ENCODE measurements around the gene GRAP2. TPM values are rescaled to one million over a fixed set of nuclear protein-coding genes. Genes with fewer than 3 reads are reported as not detected.

GRAP2 gene
- total and polyA plus RNA-seq, 10 of the 15 experiments (the other 5 are each of a cell fraction or from before 2014, with no cell fraction given), result 3.3 to 79.1 (median 59.6) TPM

DNA sequence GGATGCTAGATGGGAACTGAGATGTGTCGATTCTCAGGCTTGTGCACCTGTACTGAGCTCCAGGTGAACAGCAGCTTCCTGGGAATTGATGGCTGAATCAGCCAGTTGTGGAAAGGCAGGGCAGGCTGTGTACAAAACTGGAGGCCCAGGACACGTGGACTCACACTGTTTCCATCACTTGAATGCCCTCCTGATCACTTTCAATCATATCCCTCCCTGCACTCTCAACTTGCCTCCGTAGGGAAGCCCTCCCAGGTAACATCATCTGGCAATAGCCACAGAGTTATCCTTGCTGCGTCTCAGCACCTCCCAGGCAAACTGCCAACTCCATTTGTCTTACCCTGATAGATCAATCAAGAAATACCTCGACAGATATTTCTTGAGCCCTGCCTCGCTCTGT is 104.0 kb downstream of the GRAP2 start:
- DNase-seq (ENCODE audit: low read depth, low spot score), result no peak
- ChIA-PET SMC1A (ENCODE audit: uncharacterized antibody, unreplicated experiment) (no interaction called here), CTCF (interaction anchor here (1.4 to 1.8 kb wide), 2 partner anchors 18 to 20 kb away, joined by 4 to 7 read pairs; no protein-coding TSS in a partner anchor), POLR2A (no interaction called here), RAD21 (ENCODE audit: unreplicated experiment) (interaction anchor here (0.6 to 0.7 kb wide), 2 partner anchors 150 to 178 kb away, joined by 3 read pairs; no protein-coding TSS in a partner anchor)
- in situ Hi-C loops (cut with MboI), result no loop called here
- Histone ChIP-seq H3K4me1 (ENCODE audit: control insufficient read depth, insufficient read depth, low read length) (no peaks in the 10 kb centered on the region), H3K27me3 (replicated peaks in 1 of 2; ENCODE audit: control insufficient read depth in 2 of 2, insufficient read depth in 2 of 2, low read length in 1 of 2) (peaks cover 8 to 9% of the 10 kb centered on the region in 2 experiments; a peak in 3 of 4 replicates), H3K36me3 (ENCODE audit: control insufficient read depth in 2 of 2, insufficient read depth in 2 of 2, low read length in 1 of 2) (no peaks in the 10 kb centered on the region), H3K4me2 (ENCODE audit: control insufficient read depth, insufficient read depth) (no peak overlapping the region), H3K9me3 (replicated peaks; ENCODE audit: control insufficient read depth, insufficient read depth, low read length) (no peaks in the 10 kb centered on the region), H4K20me1 (ENCODE audit: control insufficient read depth, insufficient read depth) (no peaks in the 10 kb centered on the region), H3K79me2 (ENCODE audit: control insufficient read depth, insufficient read depth, low read length) (no peaks in the 10 kb centered on the region), H3K4me3 (no peak overlapping the region), H3K27ac (ENCODE audit: control insufficient read depth, insufficient read depth) (no peak overlapping the region), H2AFZ (ENCODE audit: control insufficient read depth, low read depth, low read length) (no peak overlapping the region), H3K9ac (ENCODE audit: control insufficient read depth, insufficient read depth, low read length) (no peak overlapping the region)
- TF ChIP-seq, protein P1, sequence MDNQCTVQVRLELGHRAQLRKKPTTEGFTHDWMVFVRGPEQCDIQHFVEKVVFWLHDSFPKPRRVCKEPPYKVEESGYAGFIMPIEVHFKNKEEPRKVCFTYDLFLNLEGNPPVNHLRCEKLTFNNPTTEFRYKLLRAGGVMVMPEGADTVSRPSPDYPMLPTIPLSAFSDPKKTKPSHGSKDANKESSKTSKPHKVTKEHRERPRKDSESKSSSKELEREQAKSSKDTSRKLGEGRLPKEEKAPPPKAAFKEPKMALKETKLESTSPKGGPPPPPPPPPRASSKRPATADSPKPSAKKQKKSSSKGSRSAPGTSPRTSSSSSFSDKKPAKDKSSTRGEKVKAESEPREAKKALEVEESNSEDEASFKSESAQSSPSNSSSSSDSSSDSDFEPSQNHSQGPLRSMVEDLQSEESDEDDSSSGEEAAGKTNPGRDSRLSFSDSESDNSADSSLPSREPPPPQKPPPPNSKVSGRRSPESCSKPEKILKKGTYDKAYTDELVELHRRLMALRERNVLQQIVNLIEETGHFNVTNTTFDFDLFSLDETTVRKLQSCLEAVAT (IDR thresholded peaks at IDR 0.05), result no peak
- no peak for TF ChIP-seq ZNF384 (IDR thresholded peaks at IDR 0.05; ENCODE audit: borderline replicate concordance, low read depth, low read length)
- TF ChIP-seq SMARCA5 (IDR thresholded peaks at IDR 0.05), result no peak
- no peak for TF ChIP-seq ASH2L (IDR thresholded peaks at IDR 0.05; ENCODE audit: borderline replicate concordance, low read depth)
- no peak for TF ChIP-seq ZNF622 (IDR thresholded peaks at IDR 0.05)
- no peak for TF ChIP-seq DPF2 (IDR thresholded peaks at IDR 0.05)
- TF ChIP-seq, protein P2, sequence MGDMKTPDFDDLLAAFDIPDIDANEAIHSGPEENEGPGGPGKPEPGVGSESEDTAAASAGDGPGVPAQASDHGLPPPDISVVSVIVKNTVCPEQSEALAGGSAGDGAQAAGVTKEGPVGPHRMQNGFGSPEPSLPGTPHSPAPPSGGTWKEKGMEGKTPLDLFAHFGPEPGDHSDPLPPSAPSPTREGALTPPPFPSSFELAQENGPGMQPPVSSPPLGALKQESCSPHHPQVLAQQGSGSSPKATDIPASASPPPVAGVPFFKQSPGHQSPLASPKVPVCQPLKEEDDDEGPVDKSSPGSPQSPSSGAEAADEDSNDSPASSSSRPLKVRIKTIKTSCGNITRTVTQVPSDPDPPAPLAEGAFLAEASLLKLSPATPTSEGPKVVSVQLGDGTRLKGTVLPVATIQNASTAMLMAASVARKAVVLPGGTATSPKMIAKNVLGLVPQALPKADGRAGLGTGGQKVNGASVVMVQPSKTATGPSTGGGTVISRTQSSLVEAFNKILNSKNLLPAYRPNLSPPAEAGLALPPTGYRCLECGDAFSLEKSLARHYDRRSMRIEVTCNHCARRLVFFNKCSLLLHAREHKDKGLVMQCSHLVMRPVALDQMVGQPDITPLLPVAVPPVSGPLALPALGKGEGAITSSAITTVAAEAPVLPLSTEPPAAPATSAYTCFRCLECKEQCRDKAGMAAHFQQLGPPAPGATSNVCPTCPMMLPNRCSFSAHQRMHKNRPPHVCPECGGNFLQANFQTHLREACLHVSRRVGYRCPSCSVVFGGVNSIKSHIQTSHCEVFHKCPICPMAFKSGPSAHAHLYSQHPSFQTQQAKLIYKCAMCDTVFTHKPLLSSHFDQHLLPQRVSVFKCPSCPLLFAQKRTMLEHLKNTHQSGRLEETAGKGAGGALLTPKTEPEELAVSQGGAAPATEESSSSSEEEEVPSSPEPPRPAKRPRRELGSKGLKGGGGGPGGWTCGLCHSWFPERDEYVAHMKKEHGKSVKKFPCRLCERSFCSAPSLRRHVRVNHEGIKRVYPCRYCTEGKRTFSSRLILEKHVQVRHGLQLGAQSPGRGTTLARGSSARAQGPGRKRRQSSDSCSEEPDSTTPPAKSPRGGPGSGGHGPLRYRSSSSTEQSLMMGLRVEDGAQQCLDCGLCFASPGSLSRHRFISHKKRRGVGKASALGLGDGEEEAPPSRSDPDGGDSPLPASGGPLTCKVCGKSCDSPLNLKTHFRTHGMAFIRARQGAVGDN (IDR thresholded peaks at IDR 0.05), result no peak
- no peak for TF ChIP-seq NR2C2 (IDR thresholded peaks at IDR 0.05; ENCODE audit: borderline replicate concordance, control insufficient read depth, insufficient read length, low read depth)
- TF ChIP-seq POLR2A (IDR thresholded peaks at IDR 0.05; ENCODE audit: low read depth, low read length), result no peak
- TF ChIP-seq, protein P3, sequence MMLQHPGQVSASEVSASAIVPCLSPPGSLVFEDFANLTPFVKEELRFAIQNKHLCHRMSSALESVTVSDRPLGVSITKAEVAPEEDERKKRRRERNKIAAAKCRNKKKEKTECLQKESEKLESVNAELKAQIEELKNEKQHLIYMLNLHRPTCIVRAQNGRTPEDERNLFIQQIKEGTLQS (IDR thresholded peaks at IDR 0.05; ENCODE audit: borderline replicate concordance, extremely low read depth, low read depth, low read length), result no peak
- no peak for TF ChIP-seq WRNIP1 (IDR thresholded peaks at IDR 0.05; ENCODE audit: borderline replicate concordance, low read depth, low read length)
- TF ChIP-seq PML (IDR thresholded peaks at IDR 0.05; ENCODE audit: low read length), result no peak
- no peak for TF ChIP-seq JUND (IDR thresholded peaks at IDR 0.05; ENCODE audit: low read depth, low read length)
- no peak for TF ChIP-seq CHD4 (IDR thresholded peaks at IDR 0.05)
- TF ChIP-seq, protein P4, sequence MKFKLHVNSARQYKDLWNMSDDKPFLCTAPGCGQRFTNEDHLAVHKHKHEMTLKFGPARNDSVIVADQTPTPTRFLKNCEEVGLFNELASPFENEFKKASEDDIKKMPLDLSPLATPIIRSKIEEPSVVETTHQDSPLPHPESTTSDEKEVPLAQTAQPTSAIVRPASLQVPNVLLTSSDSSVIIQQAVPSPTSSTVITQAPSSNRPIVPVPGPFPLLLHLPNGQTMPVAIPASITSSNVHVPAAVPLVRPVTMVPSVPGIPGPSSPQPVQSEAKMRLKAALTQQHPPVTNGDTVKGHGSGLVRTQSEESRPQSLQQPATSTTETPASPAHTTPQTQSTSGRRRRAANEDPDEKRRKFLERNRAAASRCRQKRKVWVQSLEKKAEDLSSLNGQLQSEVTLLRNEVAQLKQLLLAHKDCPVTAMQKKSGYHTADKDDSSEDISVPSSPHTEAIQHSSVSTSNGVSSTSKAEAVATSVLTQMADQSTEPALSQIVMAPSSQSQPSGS (IDR thresholded peaks at IDR 0.05; ENCODE audit: low read length), result no peak
- WGBS (ENCODE audit: insufficient coverage, insufficient replicate concordance, low lambda C conversion rate, missing lambda C conversion rate), result 11% methylated on average over 6 of the region's 6 CpGs
- ATAC-seq, result no peak
- intact Hi-C loops (cut with micrococcal nuclease; ENCODE audit: unreplicated experiment), result no loop called here
- no peak for FAIRE-seq
- no TSS peak for BruUV-seq (replicated peaks)
